ENCODE measurements around the gene ZGLP1.

Gene ZGLP1

GRCh38 chr19:10270180-10270615, 39.4 kb downstream of the ZGLP1 start:
- H3K4me3 ChIP-seq (ENCODE audit: low read depth, low read length): peak overlapping the region; percentile 81
- TF ChIP-seq CTCF (IDR thresholded peaks at IDR 0.05; ENCODE audit: borderline replicate concordance, insufficient read depth, low read depth, low read length): no peak

- peak overlapping the region; percentile 81 for H3K4me3 ChIP-seq (ENCODE audit: low read depth, low read length)
- peak; percentile 94 for TF ChIP-seq CTCF (IDR thresholded peaks at IDR 0.05; ENCODE audit: borderline replicate concordance, insufficient read depth, low read depth, low read length)
These were observed 40.1 kb downstream of the ZGLP1 start for GRCh38 chr19:10269333-10270179.

GRCh38 chr19:10268071-10268470, 41.5 kb downstream of the ZGLP1 start:
- no peak overlapping the region for H3K4me3 ChIP-seq (ENCODE audit: low read depth, low read length)
- no peak for TF ChIP-seq CTCF (IDR thresholded peaks at IDR 0.05; ENCODE audit: borderline replicate concordance, insufficient read depth, low read depth, low read length)

GRCh38 chr19:10266706-10267105, 42.9 kb downstream of the ZGLP1 start:
- no peak for TF ChIP-seq CTCF (IDR thresholded peaks at IDR 0.05; ENCODE audit: borderline replicate concordance, insufficient read depth, low read depth, low read length)

GRCh38 chr19:10262771-10263170, 46.8 kb downstream of the ZGLP1 start:
- no peak for TF ChIP-seq CTCF (IDR thresholded peaks at IDR 0.05; ENCODE audit: borderline replicate concordance, insufficient read depth, low read depth, low read length)
- no peak overlapping the region for H3K4me3 ChIP-seq (ENCODE audit: low read depth, low read length)

More at GRCh38 chr19:10266706-10267105, 42.9 kb downstream of the ZGLP1 start:
- no peak overlapping the region for H3K4me3 ChIP-seq (ENCODE audit: low read depth, low read length)

- no peak overlapping the region for H3K4me3 ChIP-seq (ENCODE audit: low read depth, low read length)
- TF ChIP-seq CTCF (IDR thresholded peaks at IDR 0.05; ENCODE audit: borderline replicate concordance, insufficient read depth, low read depth, low read length): no peak
These were observed 49.5 kb downstream of the ZGLP1 start for GRCh38 chr19:10260141-10260584.
